HL-60 (cell line): ENCODE results near the gene JAG1.

Source experiments
- DNase-seq, 2 experiments: peaks; one replicate each; pipeline ENCODE4 v3.0.0-alpha.2; 2010 to 2020; ENCODE audit warnings: low read depth in 1 of 2, low spot score in 1 of 2
- H3K27ac ChIP-seq: fragments of 250-450 bp; sonication (Bioruptor Pico); replicated peaks from 2 replicates; pipeline ENCODE4 v1.5.1; 2020; ENCODE audit warnings: mild to moderate bottlenecking, moderate library complexity
- H3K27me3 ChIP-seq: fragments of 250-450 bp; sonication (Bioruptor Pico); 2 replicates; pipeline ENCODE4 v1.5.1; 2021; ENCODE audit warnings: mild to moderate bottlenecking, moderate library complexity; ENCODE audit not compliant: insufficient read depth, poor library complexity, severe bottlenecking
- H3K4me3 ChIP-seq: replicated peaks from 2 replicates; pipeline ENCODE4 v1.5.1; 2011; ENCODE audit warnings: mild to moderate bottlenecking, control low read depth, low read length; ENCODE audit not compliant: insufficient read depth
- GABPA ChIP-seq: IDR thresholded peaks from 2 replicates; pipeline ENCODE4 v1.6.1; 2012; ENCODE audit warnings: low read depth
- POLR2AphosphoS5 ChIP-seq: IDR thresholded peaks from 2 replicates; pipeline ENCODE4 v1.6.1; 2012; ENCODE audit warnings: low read depth
- REST ChIP-seq: IDR thresholded peaks from 2 replicates; pipeline ENCODE4 v1.6.1; 2012; ENCODE audit warnings: low read depth; ENCODE audit not compliant: insufficient replicate concordance
- SPI1 ChIP-seq: IDR thresholded peaks from 2 replicates; pipeline ENCODE4 v1.6.1; 2012; ENCODE audit warnings: low read depth, mild to moderate bottlenecking, borderline replicate concordance
- TF ChIP-seq, protein P1 (sequence below): IDR thresholded peaks from one replicate; pipeline ENCODE4 v1.5.1; 2011; ENCODE audit warnings: low read length, control low read depth, inconsistent platforms; ENCODE audit not compliant: insufficient read depth

The JAG1 gene

GRCh38 chr20:10655720-10656669, 17.8 kb downstream of the JAG1 start:
- Histone ChIP-seq H3K27me3 (no peaks in the 10 kb centered on the region), H3K27ac (no peak overlapping the region), H3K4me3 (no peak overlapping the region)
- TF ChIP-seq POLR2AphosphoS5, result no peak
- no peak for TF ChIP-seq GABPA
- no peak for TF ChIP-seq REST
- TF ChIP-seq, protein P1, sequence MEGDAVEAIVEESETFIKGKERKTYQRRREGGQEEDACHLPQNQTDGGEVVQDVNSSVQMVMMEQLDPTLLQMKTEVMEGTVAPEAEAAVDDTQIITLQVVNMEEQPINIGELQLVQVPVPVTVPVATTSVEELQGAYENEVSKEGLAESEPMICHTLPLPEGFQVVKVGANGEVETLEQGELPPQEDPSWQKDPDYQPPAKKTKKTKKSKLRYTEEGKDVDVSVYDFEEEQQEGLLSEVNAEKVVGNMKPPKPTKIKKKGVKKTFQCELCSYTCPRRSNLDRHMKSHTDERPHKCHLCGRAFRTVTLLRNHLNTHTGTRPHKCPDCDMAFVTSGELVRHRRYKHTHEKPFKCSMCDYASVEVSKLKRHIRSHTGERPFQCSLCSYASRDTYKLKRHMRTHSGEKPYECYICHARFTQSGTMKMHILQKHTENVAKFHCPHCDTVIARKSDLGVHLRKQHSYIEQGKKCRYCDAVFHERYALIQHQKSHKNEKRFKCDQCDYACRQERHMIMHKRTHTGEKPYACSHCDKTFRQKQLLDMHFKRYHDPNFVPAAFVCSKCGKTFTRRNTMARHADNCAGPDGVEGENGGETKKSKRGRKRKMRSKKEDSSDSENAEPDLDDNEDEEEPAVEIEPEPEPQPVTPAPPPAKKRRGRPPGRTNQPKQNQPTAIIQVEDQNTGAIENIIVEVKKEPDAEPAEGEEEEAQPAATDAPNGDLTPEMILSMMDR, result no peak
- no peak for TF ChIP-seq SPI1
- DNase-seq, result no peak

DNA sequence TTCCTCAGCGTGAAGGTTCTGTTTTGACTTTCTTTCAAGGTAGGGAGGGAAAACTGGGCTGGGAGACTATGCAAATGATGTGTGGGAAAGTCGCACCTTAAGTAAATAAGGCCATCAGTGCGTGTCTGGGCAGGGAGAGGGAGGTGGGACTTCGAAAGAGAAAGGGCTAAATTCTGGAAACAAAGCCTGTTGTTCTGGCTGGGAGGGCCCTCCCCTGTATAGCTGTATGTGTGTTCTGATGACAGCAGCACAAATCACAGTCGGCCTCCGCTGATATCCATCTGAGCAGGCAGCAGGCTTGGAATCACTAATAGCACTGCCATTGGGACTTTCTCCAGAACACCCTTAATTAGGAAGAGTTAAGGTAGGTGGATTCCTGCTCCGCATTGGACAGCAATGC, 19.2 kb downstream of the JAG1 start:
- H3K27ac ChIP-seq, result no peak overlapping the region
- no peak for DNase-seq
- no peaks in the 10 kb centered on the region for H3K27me3 ChIP-seq
- TF ChIP-seq REST, result no peak
- no peak for TF ChIP-seq GABPA
- TF ChIP-seq, protein P1, result no peak
- TF ChIP-seq SPI1, result no peak
- no peak for TF ChIP-seq POLR2AphosphoS5
- H3K4me3 ChIP-seq, result no peak overlapping the region

DNA sequence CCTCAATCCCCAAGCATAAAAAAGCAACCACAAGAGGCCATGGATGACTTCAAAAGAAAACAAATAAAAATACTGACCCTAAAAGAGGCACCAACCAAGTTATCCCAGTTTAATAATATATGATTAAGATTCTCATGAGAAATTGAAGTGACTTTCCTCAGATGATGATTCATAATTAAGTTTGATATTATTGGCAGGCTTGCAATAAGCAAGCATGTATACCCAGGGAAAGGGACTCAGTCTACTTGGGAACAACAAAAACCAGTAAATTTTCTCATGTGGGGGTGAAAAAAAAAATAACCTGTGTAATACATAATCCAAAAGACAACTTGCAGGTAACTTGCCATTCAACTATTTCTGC, 19.6 kb downstream of the JAG1 start:
- TF ChIP-seq REST (no peak), SPI1 (no peak), POLR2AphosphoS5 (no peak), GABPA (no peak)
- TF ChIP-seq, protein P1, result no peak
- Histone ChIP-seq H3K27me3 (no peaks in the 10 kb centered on the region), H3K4me3 (no peak overlapping the region), H3K27ac (no peak overlapping the region)
- no peak for DNase-seq
